Kidney glomerular epithelial cell (primary cell): ENCODE data around the gene STRN.
"Not testable (repeated sequence)": the region's sequence is repeated elsewhere in the genome, so short reads cannot be mapped to it uniquely, and the experiment has no call there.

Source experiments
- DNase-seq: peaks from one replicate; lab custom pipeline; 2025; lab: John Stamatoyannopoulos, UW

STRN gene

GRCh38 chr2:36912695-36913094 is 53.6 kb downstream of the STRN start:
- no peak for DNase-seq

GRCh38 chr2:36911012-36911411 is 55.3 kb downstream of the STRN start:
- DNase-seq = no peak

- DNase-seq = no peak
Observed at GRCh38 chr2:36906277-36906676, 60.1 kb downstream of the STRN start.

- no peak for DNase-seq
Observed at GRCh38 chr2:36904636-36905035, 61.7 kb downstream of the STRN start.

GRCh38 chr2:36902385-36903120 is 63.8 kb downstream of the STRN start:
- peak; percentile 47 for DNase-seq

GRCh38 chr2:36892805-36893204 is 73.5 kb downstream of the STRN start:
- DNase-seq = no peak

GRCh38 chr2:36889795-36890194 is 76.5 kb downstream of the STRN start:
- DNase-seq = peak; percentile 40

- not testable (repeated sequence) for DNase-seq
Observed at GRCh38 chr2:36887095-36887494, 79.2 kb downstream of the STRN start.

- DNase-seq = no peak
Observed at GRCh38 chr2:36886664-36887063, 79.7 kb downstream of the STRN start.

GRCh38 chr2:36885605-36886004 is 80.7 kb downstream of the STRN start:
- DNase-seq = no peak

- no peak for DNase-seq
Observed at GRCh38 chr2:36882532-36882931, 83.8 kb downstream of the STRN start.

GRCh38 chr2:36881816-36882215 is 84.5 kb downstream of the STRN start:
- DNase-seq = no peak

- DNase-seq = no peak
Observed at GRCh38 chr2:36878429-36878828, 87.9 kb downstream of the STRN start.

- DNase-seq = no peak
Observed at GRCh38 chr2:36871068-36871707, 95.1 kb downstream of the STRN start.

GRCh38 chr2:36869606-36870005 is 96.7 kb downstream of the STRN start:
- no peak for DNase-seq

- no peak for DNase-seq
Observed at GRCh38 chr2:36861896-36862295, 104.4 kb downstream of the STRN start.

GRCh38 chr2:36859366-36859792 is 107.0 kb downstream of the STRN start:
- DNase-seq = no peak

GRCh38 chr2:36858551-36859365 is 107.6 kb downstream of the STRN start:
- DNase-seq = no peak

GRCh38 chr2:36857713-36858112 is 108.6 kb downstream of the STRN start:
- DNase-seq = no peak

GRCh38 chr2:36855429-36855828 is 110.9 kb downstream of the STRN start:
- DNase-seq = no peak

GRCh38 chr2:36854241-36854640 is 112.1 kb downstream of the STRN start:
- DNase-seq = no peak

GRCh38 chr2:36849265-36849664 is 117.1 kb downstream of the STRN start:
- DNase-seq = no peak

GRCh38 chr2:36843838-36844237 is 122.5 kb downstream of the STRN start:
- no peak for DNase-seq
